ENCODE data around the gene HAAO. TPM values are rescaled to one million over a fixed set of nuclear protein-coding genes. Genes with fewer than 3 reads are reported as not detected.

Gene HAAO
- total and polyA plus RNA-seq, 2 of the 13 experiments (the other 11 are each of a cell fraction or from before 2014, with no cell fraction given): 36.1 to 42.7 TPM

GRCh38 chr2:42810121-42810970 lies 18.0 kb upstream of the HAAO start (continued):
- TF ChIP-seq MYPOP (CRISPR knock-in tag; IDR thresholded peaks at IDR 0.05) (peak; percentile 99), ZNF646 (CRISPR knock-in tag; IDR thresholded peaks at IDR 0.05) (no peak), ATF5 (CRISPR knock-in tag; IDR thresholded peaks at IDR 0.05; ENCODE audit: low read depth) (no peak; the same call in 1 of the 2 replicates), ZNF75D (CRISPR knock-in tag; IDR thresholded peaks at IDR 0.05; ENCODE audit: borderline replicate concordance) (no peak), SPEN (CRISPR knock-in tag; IDR thresholded peaks at IDR 0.05; ENCODE audit: low read depth) (peak; percentile 84), ZFY (CRISPR knock-in tag; IDR thresholded peaks at IDR 0.05) (peak; percentile 97), ZIK1 (CRISPR knock-in tag; IDR thresholded peaks at IDR 0.05; ENCODE audit: borderline replicate concordance, low read depth) (peak; percentile 98), NCOA5 (CRISPR knock-in tag; IDR thresholded peaks at IDR 0.05) (no peak), NFYC (CRISPR knock-in tag; IDR thresholded peaks at IDR 0.05) (no peak; the same call in 1 of the 2 replicates), TRIM22 (IDR thresholded peaks at IDR 0.05) (no peak), KMT2A (CRISPR knock-in tag; IDR thresholded peaks at IDR 0.05) (peak; percentile 77), PRPF4 (IDR thresholded peaks at IDR 0.05; ENCODE audit: low read depth, low read length, poor library complexity, severe bottlenecking) (peak; percentile 70), SP140L (CRISPR knock-in tag; IDR thresholded peaks at IDR 0.05; ENCODE audit: borderline replicate concordance) (0 out of 2 replicates have a peak, but pooled peaks have one; percentile 47), ZSCAN30 (CRISPR knock-in tag; IDR thresholded peaks at IDR 0.05) (no peak), SP4 (CRISPR knock-in tag; IDR thresholded peaks at IDR 0.05) (peak; percentile 82), NR2F6 (IDR thresholded peaks at IDR 0.05) (no peak), NR2F6 (CRISPR knock-in tag; IDR thresholded peaks at IDR 0.05) (peak; percentile 64), ZBTB25 (CRISPR knock-in tag; IDR thresholded peaks at IDR 0.05) (peak; percentile 70), ZNF772 (CRISPR knock-in tag; IDR thresholded peaks at IDR 0.05) (peak; percentile 92)
